HepG2 (cell line): ENCODE measurements around the gene AKR1A1. TPM values are rescaled to one million over a fixed set of nuclear protein-coding genes. Genes with fewer than 3 reads are reported as not detected.

Source experiments
- FOXK2 ChIP-seq: fragments of 450-650 bp; IDR thresholded peaks from 2 replicates; pipeline ENCODE4 v1.6.1; 2016
- IRX3 ChIP-seq: sonication (generic); formaldehyde crosslinking; IDR thresholded peaks from 2 replicates; pipeline ENCODE4 v1.8.1; 2023; ENCODE audit warnings: mild to moderate bottlenecking, low read depth, missing genetic modification reagents, borderline replicate concordance
- ISX ChIP-seq: sonication (generic); formaldehyde crosslinking; conservative IDR thresholded peaks from 2 replicates; pipeline ENCODE4 v1.5.0; 2020; ENCODE audit warnings: missing genetic modification reagents
- KDM2A ChIP-seq: sonication (generic); formaldehyde crosslinking; IDR thresholded peaks from 2 replicates; pipeline ENCODE4 v1.4.0; 2020; ENCODE audit warnings: low read depth, missing genetic modification reagents, borderline replicate concordance
- NCOR1 ChIP-seq: fragments of 200-600 bp; sonication (generic); IDR thresholded peaks from 2 replicates; pipeline ENCODE4 v1.7.0; 2017; ENCODE audit warnings: antibody characterized with exemption, low read length, borderline replicate concordance
- SP2 ChIP-seq: sonication (generic); formaldehyde crosslinking; IDR thresholded peaks from 2 replicates; pipeline ENCODE4 v1.5.1; 2020; ENCODE audit warnings: mild to moderate bottlenecking, missing genetic modification reagents
- TARDBP ChIP-seq: sonication (generic); formaldehyde crosslinking; IDR thresholded peaks from 2 replicates; pipeline ENCODE4 v1.8.0; 2022; ENCODE audit warnings: mild to moderate bottlenecking, missing genetic modification reagents
- THAP9 ChIP-seq: sonication (generic); formaldehyde crosslinking; IDR thresholded peaks from 2 replicates; pipeline ENCODE4; 2020; ENCODE audit warnings: missing genetic modification reagents, mild to moderate bottlenecking, borderline replicate concordance
- XBP1 ChIP-seq: sonication (generic); formaldehyde crosslinking; IDR thresholded peaks from 2 replicates; pipeline ENCODE4 v1.5.0; 2020; ENCODE audit warnings: missing genetic modification reagents
- ZBTB25 ChIP-seq: IDR thresholded peaks from 2 replicates; pipeline ENCODE4 v1.6.1; 2018; ENCODE audit warnings: missing genetic modification reagents
- ZFAT ChIP-seq: sonication (generic); formaldehyde crosslinking; conservative IDR thresholded peaks from 2 replicates; pipeline ENCODE4 v1.8.1; 2023; ENCODE audit warnings: missing genetic modification reagents, inconsistent platforms
- ZFX ChIP-seq: sonication (generic); formaldehyde crosslinking; IDR thresholded peaks from 2 replicates; pipeline ENCODE4 v1.4.0; 2020; ENCODE audit warnings: mild to moderate bottlenecking, low read depth, missing genetic modification reagents, moderate library complexity
- ZHX2 ChIP-seq, 2 experiments: sonication (generic) in 1 of 2; formaldehyde crosslinking in 1 of 2; IDR thresholded peaks; 2 replicates each; pipeline versions ENCODE4 v1.6.1 to v1.9.0; 2014 to 2022; ENCODE audit warnings: antibody characterized with exemption in 1 of 2, borderline replicate concordance in 1 of 2, inconsistent platforms in 1 of 2, low read depth in 1 of 2, missing genetic modification reagents in 1 of 2
- ZNF138 ChIP-seq: sonication (generic); formaldehyde crosslinking; IDR thresholded peaks from 2 replicates; pipeline ENCODE4 v1.5.0; 2020; ENCODE audit warnings: mild to moderate bottlenecking, low read depth, missing genetic modification reagents
- ZNF572 ChIP-seq: sonication (generic); formaldehyde crosslinking; IDR thresholded peaks from 2 replicates; pipeline ENCODE4 v1.5.1; 2020; ENCODE audit warnings: mild to moderate bottlenecking, missing genetic modification reagents
- polyA plus RNA-seq, 8 experiments: library from polyadenylated mRNA; depleted of rRNA in 3 of 8; stranded (reverse) in 7 of 8; unstranded in 1 of 8; fragments of >200 nt; fragmentation: Illumina TruSeq in 4 of 8; extraction: Trizol in 4 of 8; gene quantifications; 2 replicates each; pipeline versions ENCODE4 v1.2.1 to v1.2.3, GENCODE V29; 2011 to 2016; ENCODE audit warnings: low read depth in 4 of 8, missing spikeins in 1 of 8, mixed read lengths in 1 of 8; ENCODE audit not compliant: insufficient read depth in 1 of 8
- total RNA-seq, 5 experiments: library from RNA; depleted of rRNA; stranded (reverse); fragments of >200 nt; fragmentation: Illumina TruSeq; extraction: Trizol; gene quantifications; 2 replicates each; pipeline ENCODE4 v1.2.3, GENCODE V29; 2016; ENCODE audit warnings: low read depth in 1 of 5

Gene AKR1A1
- total and polyA plus RNA-seq, 2 of the 13 experiments (the other 11 are each of a cell fraction or from before 2014, with no cell fraction given), result 181 to 217 TPM

- TF ChIP-seq ZHX2 (IDR thresholded peaks at IDR 0.05; ENCODE audit: low read depth) (peak; percentile 57; the same call in 1 of the 2 replicates), ZHX2 (CRISPR knock-in tag; IDR thresholded peaks at IDR 0.05; ENCODE audit: borderline replicate concordance) (peak; percentile 89; the same call in 1 of the 2 replicates), ZFX (peak; percentile 84), ZNF572 (CRISPR knock-in tag) (peak; percentile 92; the same call in 1 of the 2 replicates), TARDBP (CRISPR knock-in tag) (peak; percentile 90), ZBTB25 (CRISPR knock-in tag) (0 out of 2 replicates have a peak, but pooled peaks have one; percentile 59), XBP1 (CRISPR knock-in tag) (no peak; the same call in 1 of the 2 replicates), FOXK2 (no peak), IRX3 (CRISPR knock-in tag) (peak; percentile 92), NCOR1 (peak; percentile 24; the same call in 1 of the 2 replicates), ZFAT (CRISPR knock-in tag) (no peak; the same call in 1 of the 2 replicates), ISX (CRISPR knock-in tag) (peak; percentile 84; the same call in 1 of the 2 replicates), ZNF138 (CRISPR knock-in tag) (0 out of 2 replicates have a peak, but pooled peaks have one; percentile 28), KDM2A (peak; percentile 79), SP2 (CRISPR knock-in tag) (peak; percentile 66), THAP9 (CRISPR knock-in tag) (peak; percentile 97)
Measured at GRCh38 chr1:45550401-45551351, at the start of gene AKR1A1 (continued).
